Hepatocyte (in vitro differentiated cells): ENCODE results near the gene DBF4. TPM values are rescaled to one million over a fixed set of nuclear protein-coding genes. Genes with fewer than 3 reads are reported as not detected.
A peak's percentile ranks its signal among the peaks of the same experiment; 100 is the strongest.
"Not testable (repeated sequence)": the region's sequence is repeated elsewhere in the genome, so short reads cannot be mapped to it uniquely, and the experiment has no call there.

ENCODE experiments used
- DNase-seq: peaks from one replicate; pipeline ENCODE4 v3.0.0-alpha.2; 2016; ENCODE audit warnings: low spot score
- H2AFZ ChIP-seq: fragments of 200-600 bp; sonication (generic); 2 replicates; pipeline ENCODE4 v1.6.0; 2016; ENCODE audit warnings: antibody characterized with exemption, mild to moderate bottlenecking
- H3K27ac ChIP-seq: fragments of 200-600 bp; sonication (generic); 2 replicates; pipeline ENCODE4 v1.5.1; 2016; ENCODE audit warnings: mild to moderate bottlenecking
- H3K27me3 ChIP-seq: fragments of 200-600 bp; sonication (generic); 2 replicates; pipeline ENCODE4 v1.6.1; 2016
- H3K36me3 ChIP-seq: fragments of 200-600 bp; sonication (generic); replicated peaks from 2 replicates; pipeline ENCODE4 v1.5.1; 2016; ENCODE audit warnings: low read depth; ENCODE audit not compliant: insufficient read depth
- H3K4me1 ChIP-seq: fragments of 200-600 bp; sonication (generic); 2 replicates; pipeline ENCODE4 v1.5.1; 2016; ENCODE audit warnings: mild to moderate bottlenecking, moderate library complexity; ENCODE audit not compliant: insufficient read depth
- H3K4me2 ChIP-seq: fragments of 200-600 bp; sonication (generic); 2 replicates; pipeline ENCODE4 v1.6.0; 2016
- H3K4me3 ChIP-seq: fragments of 200-600 bp; sonication (generic); 2 replicates; pipeline ENCODE4 v1.5.1; 2016; ENCODE audit warnings: mild to moderate bottlenecking
- H3K79me2 ChIP-seq: fragments of 200-600 bp; sonication (generic); 2 replicates; pipeline ENCODE4 v1.6.0; 2017; ENCODE audit warnings: mild to moderate bottlenecking
- H3K9me2 ChIP-seq: fragments of 200-600 bp; sonication (generic); replicated peaks from 2 replicates; pipeline ENCODE4 v1.6.0; 2017; ENCODE audit warnings: mild to moderate bottlenecking; ENCODE audit not compliant: insufficient read depth
- H3K9me3 ChIP-seq: fragments of 200-600 bp; sonication (generic); 2 replicates; pipeline ENCODE4 v1.5.1; 2016; ENCODE audit warnings: low read depth, mild to moderate bottlenecking
- H4K20me1 ChIP-seq: fragments of 200-600 bp; sonication (generic); 2 replicates; pipeline ENCODE4 v1.6.0; 2016; ENCODE audit warnings: mild to moderate bottlenecking; ENCODE audit not compliant: insufficient read depth, poor library complexity, severe bottlenecking
- CTCF ChIP-seq: fragments of 200-600 bp; sonication (generic); IDR thresholded peaks from 2 replicates; pipeline ENCODE4 v1.5.1; 2016; ENCODE audit warnings: antibody characterized with exemption, mild to moderate bottlenecking; ENCODE audit not compliant: poor library complexity
- EZH2 ChIP-seq: fragments of 200-600 bp; sonication (generic); IDR thresholded peaks from 2 replicates; pipeline ENCODE4 v1.6.1; 2016; ENCODE audit warnings: antibody characterized with exemption, mild to moderate bottlenecking, borderline replicate concordance
- EZH2phosphoT487 ChIP-seq: fragments of 200-600 bp; sonication (generic); IDR thresholded peaks from one replicate; pipeline ENCODE4 v1.6.1; 2018; ENCODE audit warnings: antibody characterized with exemption, mild to moderate bottlenecking, low read depth, moderate library complexity; ENCODE audit not compliant: unreplicated experiment, severe bottlenecking
- WGBS: methylation state at CpG from one replicate; pipeline ENCODE4 v1.1.6; 2016; ENCODE audit warnings: low lambda C conversion rate; ENCODE audit errors: missing lambda C conversion rate; 5-methylcytosine and 5-hydroxymethylcytosine counted together
- polyA plus RNA-seq: library from polyadenylated mRNA; unstranded; fragments of >200 nt; fragmentation: Nextera tagmentation; extraction: Ambion mirVana; gene quantifications from 2 replicates; pipeline ENCODE4 v1.2.1, GENCODE V29; 2016
- total RNA-seq: library from RNA; depleted of rRNA; stranded (reverse); fragments of >200 nt; gene quantifications from 2 replicates; pipeline ENCODE4 v1.2.3, GENCODE V29; 2014

Gene DBF4
- total and polyA plus RNA-seq, 2 experiments from 2014 or later: 6.7 to 21.1 TPM

GRCh38 chr7:87934699-87935383 is 58.5 kb downstream of the DBF4 start:
- Histone ChIP-seq H4K20me1 (no peaks in the 10 kb centered on the region), H2AFZ (peak overlapping the region; percentile 58)
- whole genome bisulfite sequencing: 8% methylated on average over 26 of the region's 47 CpGs

GRCh38 chr7:87935384-87935706 is 59.1 kb downstream of the DBF4 start:
- H3K9me2 ChIP-seq: no peaks in the 10 kb centered on the region
- H3K27me3 ChIP-seq: peaks cover 10% of the 10 kb centered on the region
- peak overlapping the region; percentile 81 for H3K4me3 ChIP-seq
- no peaks in the 10 kb centered on the region for H3K4me1 ChIP-seq
- no peaks in the 10 kb centered on the region for H3K36me3 ChIP-seq
- H3K27ac ChIP-seq: no peak overlapping the region
- H3K9me3 ChIP-seq: no peaks in the 10 kb centered on the region
- peaks cover 2% of the 10 kb centered on the region for H3K79me2 ChIP-seq
- DNase-seq: no peak
- H4K20me1 ChIP-seq: no peaks in the 10 kb centered on the region
- H3K4me2 ChIP-seq: peak overlapping the region; percentile 99
- no peak for TF ChIP-seq EZH2
- no peak for TF ChIP-seq EZH2phosphoT487
- no peak for TF ChIP-seq CTCF
- WGBS: 35% methylated on average over 8 of the region's 8 CpGs
- peak overlapping the region; percentile 58 for H2AFZ ChIP-seq

More at GRCh38 chr7:87934699-87935383, 58.5 kb downstream of the DBF4 start:
- Histone ChIP-seq H3K9me2 (no peaks in the 10 kb centered on the region), H3K9me3 (no peaks in the 10 kb centered on the region), H3K79me2 (peaks cover 2% of the 10 kb centered on the region), H3K27me3 (peaks cover 10% of the 10 kb centered on the region), H3K4me3 (peak overlapping the region; percentile 81), H3K36me3 (no peaks in the 10 kb centered on the region), H3K4me1 (no peaks in the 10 kb centered on the region), H3K4me2 (peak overlapping the region; percentile 99), H3K27ac (no peak overlapping the region)
- no peak for TF ChIP-seq EZH2
- DNase-seq: peak; percentile 23

GRCh38 chr7:87941138-87941537 is 64.8 kb downstream of the DBF4 start:
- WGBS: 94% methylated on average over 4 of the region's 4 CpGs
- Histone ChIP-seq H3K9me3 (no peaks in the 10 kb centered on the region), H3K36me3 (no peaks in the 10 kb centered on the region), H4K20me1 (no peaks in the 10 kb centered on the region), H3K4me1 (no peaks in the 10 kb centered on the region), H2AFZ (no peak overlapping the region), H3K4me2 (no peak overlapping the region), H3K9me2 (no peaks in the 10 kb centered on the region), H3K27me3 (no peaks in the 10 kb centered on the region), H3K4me3 (no peak overlapping the region), H3K27ac (no peak overlapping the region), H3K79me2 (no peaks in the 10 kb centered on the region)
- no peak for DNase-seq
- TF ChIP-seq CTCF (no peak), EZH2phosphoT487 (no peak), EZH2 (no peak)

GRCh38 chr7:87944547-87944946 is 68.3 kb downstream of the DBF4 start:
- H3K9me3 ChIP-seq: no peaks in the 10 kb centered on the region
- H3K9me2 ChIP-seq: no peaks in the 10 kb centered on the region
- H4K20me1 ChIP-seq: no peaks in the 10 kb centered on the region
- no peak overlapping the region for H3K27ac ChIP-seq
- H3K4me2 ChIP-seq: no peak overlapping the region
- H2AFZ ChIP-seq: no peak overlapping the region
- no peaks in the 10 kb centered on the region for H3K36me3 ChIP-seq
- no peaks in the 10 kb centered on the region for H3K79me2 ChIP-seq
- no peak for DNase-seq
- H3K4me3 ChIP-seq: no peak overlapping the region
- TF ChIP-seq EZH2phosphoT487: no peak
- TF ChIP-seq CTCF: no peak
- TF ChIP-seq EZH2: no peak
- H3K27me3 ChIP-seq: no peaks in the 10 kb centered on the region
- H3K4me1 ChIP-seq: no peaks in the 10 kb centered on the region
- 91% methylated on average over 2 of the region's 3 CpGs for WGBS

- not testable (repeated sequence) for H3K9me2 ChIP-seq, H3K4me2 ChIP-seq, H3K9me3 ChIP-seq, H3K27me3 ChIP-seq, H3K27ac ChIP-seq, H3K4me1 ChIP-seq, H3K36me3 ChIP-seq, H2AFZ ChIP-seq, H4K20me1 ChIP-seq, DNase-seq, H3K79me2 ChIP-seq, H3K4me3 ChIP-seq
Measured at GRCh38 chr7:87945926-87946325, 69.6 kb downstream of the DBF4 start.
